ENCODE results near the gene RUNDC1.

RUNDC1 gene

DNA sequence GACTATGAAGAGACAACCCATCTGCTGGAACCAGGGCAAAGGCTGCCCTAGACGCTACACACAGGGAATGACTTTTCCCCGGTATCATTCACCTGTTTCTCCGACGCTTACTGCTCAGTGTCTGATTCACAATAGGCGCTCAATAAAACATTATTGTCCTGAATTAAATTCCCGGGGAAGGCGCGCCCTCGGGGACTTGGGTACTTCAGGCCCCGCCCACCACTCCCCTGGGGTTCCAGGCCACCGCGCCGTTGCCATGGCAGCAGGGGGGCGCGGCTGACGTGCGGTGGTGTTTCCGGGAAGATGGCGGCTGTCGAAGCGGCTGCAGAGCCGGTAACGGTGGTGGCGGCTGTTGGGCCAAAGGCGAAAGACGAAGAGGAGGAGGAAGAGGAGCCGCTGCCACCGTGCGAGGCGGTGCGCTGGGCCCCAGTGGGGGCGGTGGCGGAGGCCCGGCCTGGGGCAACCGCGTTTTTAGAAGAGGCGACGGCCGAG is at the start of gene RUNDC1:
RUNDC1 (plus strand) TSS at position 292 of the 492 bp plus-strand sequence; CDS start at position 304, 12 bp downstream.
- Histone ChIP-seq H3K9me2 (replicated peaks; ENCODE audit: insufficient read depth, low read length) (no peaks in the 10 kb centered on the region), H3F3A (ENCODE audit: insufficient read depth) (peaks cover 6% of the 10 kb centered on the region; the same call in 1 of the 2 replicates), H3K36me3 (ENCODE audit: low read length) (no peaks in the 10 kb centered on the region), H3K9ac (ENCODE audit: low read length) (peak within 1 kb of the TSS; percentile 85), H4K20me1 (ENCODE audit: low read depth, low read length) (no peaks in the 10 kb centered on the region), H3K4me2 (ENCODE audit: low read depth, low read length, poor library complexity, severe bottlenecking) (peak within 1 kb of the TSS; percentile 87), H3K27ac (ENCODE audit: low read depth, low read length) (peak within 1 kb of the TSS; percentile 77), H3K27me3 (ENCODE audit: low read length) (no peaks in the 10 kb centered on the region), H2AFZ (ENCODE audit: low read depth, low read length, severe bottlenecking) (peak within 1 kb of the TSS; percentile 67), H3K79me2 (ENCODE audit: insufficient read depth, low read length) (peaks cover 16% of the 10 kb centered on the region; the same call in 1 of the 2 replicates), H3K4me3 (ENCODE audit: insufficient read depth, low read length, poor library complexity, severe bottlenecking) (peak within 1 kb of the TSS; percentile 67), H3K9me3 (ENCODE audit: insufficient read depth, low read length) (no peaks in the 10 kb centered on the region)
- TF ChIP-seq EZH2phosphoT487 (conservative IDR thresholded peaks at IDR 0.05; ENCODE audit: low read length) = no peak
- TF ChIP-seq, protein P1, sequence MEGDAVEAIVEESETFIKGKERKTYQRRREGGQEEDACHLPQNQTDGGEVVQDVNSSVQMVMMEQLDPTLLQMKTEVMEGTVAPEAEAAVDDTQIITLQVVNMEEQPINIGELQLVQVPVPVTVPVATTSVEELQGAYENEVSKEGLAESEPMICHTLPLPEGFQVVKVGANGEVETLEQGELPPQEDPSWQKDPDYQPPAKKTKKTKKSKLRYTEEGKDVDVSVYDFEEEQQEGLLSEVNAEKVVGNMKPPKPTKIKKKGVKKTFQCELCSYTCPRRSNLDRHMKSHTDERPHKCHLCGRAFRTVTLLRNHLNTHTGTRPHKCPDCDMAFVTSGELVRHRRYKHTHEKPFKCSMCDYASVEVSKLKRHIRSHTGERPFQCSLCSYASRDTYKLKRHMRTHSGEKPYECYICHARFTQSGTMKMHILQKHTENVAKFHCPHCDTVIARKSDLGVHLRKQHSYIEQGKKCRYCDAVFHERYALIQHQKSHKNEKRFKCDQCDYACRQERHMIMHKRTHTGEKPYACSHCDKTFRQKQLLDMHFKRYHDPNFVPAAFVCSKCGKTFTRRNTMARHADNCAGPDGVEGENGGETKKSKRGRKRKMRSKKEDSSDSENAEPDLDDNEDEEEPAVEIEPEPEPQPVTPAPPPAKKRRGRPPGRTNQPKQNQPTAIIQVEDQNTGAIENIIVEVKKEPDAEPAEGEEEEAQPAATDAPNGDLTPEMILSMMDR (IDR thresholded peaks at IDR 0.05; ENCODE audit: insufficient read depth, low read length, poor library complexity, severe bottlenecking) = no peak

DNA sequence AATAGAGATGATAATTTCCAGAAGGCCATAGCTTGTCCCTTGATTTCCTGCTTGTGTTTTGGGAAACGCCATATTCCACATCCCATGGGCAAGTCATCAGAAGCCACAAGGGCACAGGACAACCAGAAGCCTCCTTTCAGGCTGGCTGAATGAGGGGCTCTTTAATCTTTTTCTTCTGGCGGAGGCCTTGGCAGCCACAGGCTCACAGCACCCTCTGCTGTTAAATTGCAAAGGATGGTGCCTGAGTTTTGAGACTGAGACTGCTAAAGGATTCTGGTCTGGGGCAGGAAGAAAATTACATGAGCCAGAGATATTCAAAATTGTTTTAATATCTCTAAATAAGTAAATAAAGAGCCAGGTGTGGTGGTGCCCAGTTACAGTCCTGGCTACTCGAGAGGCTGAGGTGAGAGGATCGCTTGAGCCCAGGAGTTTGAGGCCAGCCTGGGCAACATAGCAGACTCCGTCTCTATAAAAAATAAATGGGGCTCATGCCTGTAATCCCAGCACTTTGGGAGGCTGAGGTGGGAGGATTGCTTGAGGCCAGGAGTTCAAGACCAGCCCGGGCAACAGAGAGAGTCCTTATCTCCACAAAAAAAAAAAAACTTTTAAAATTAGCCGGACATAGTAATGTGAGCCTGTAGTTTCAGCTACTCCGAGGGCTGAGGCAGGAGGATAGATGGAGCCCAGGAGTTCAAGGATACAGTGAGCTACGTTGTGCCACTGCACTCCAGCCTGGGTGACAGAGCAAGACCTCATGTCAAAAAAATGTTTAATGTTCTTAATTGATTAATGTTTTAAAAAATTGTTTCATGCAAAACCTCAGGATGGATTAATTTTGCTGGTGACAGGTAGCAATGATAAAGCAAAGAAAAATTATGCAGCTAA is 42.4 kb upstream of the RUNDC1 start:
- H3K36me3 ChIP-seq (ENCODE audit: low read length) = no peaks in the 10 kb centered on the region
- H3K9me3 ChIP-seq (ENCODE audit: insufficient read depth, low read length) = no peaks in the 10 kb centered on the region
- H3K27ac ChIP-seq (ENCODE audit: low read depth, low read length) = no peak overlapping the region
- H3F3A ChIP-seq (ENCODE audit: insufficient read depth) = no peaks in the 10 kb centered on the region
- no peaks in the 10 kb centered on the region for H3K9me2 ChIP-seq (replicated peaks; ENCODE audit: insufficient read depth, low read length)
- H2AFZ ChIP-seq (ENCODE audit: low read depth, low read length, severe bottlenecking) = no peak overlapping the region
- H4K20me1 ChIP-seq (ENCODE audit: low read depth, low read length) = no peaks in the 10 kb centered on the region
- no peaks in the 10 kb centered on the region for H3K79me2 ChIP-seq (ENCODE audit: insufficient read depth, low read length)
- H3K4me3 ChIP-seq (ENCODE audit: insufficient read depth, low read length, poor library complexity, severe bottlenecking) = no peak overlapping the region
- no peak overlapping the region for H3K4me2 ChIP-seq (ENCODE audit: low read depth, low read length, poor library complexity, severe bottlenecking)
- TF ChIP-seq, protein P1 (IDR thresholded peaks at IDR 0.05; ENCODE audit: insufficient read depth, low read length, poor library complexity, severe bottlenecking) = peak; percentile 42
- no peak for TF ChIP-seq EZH2phosphoT487 (conservative IDR thresholded peaks at IDR 0.05; ENCODE audit: low read length)
- no peak overlapping the region for H3K9ac ChIP-seq (ENCODE audit: low read length)
- H3K27me3 ChIP-seq (ENCODE audit: low read length) = no peaks in the 10 kb centered on the region

DNA sequence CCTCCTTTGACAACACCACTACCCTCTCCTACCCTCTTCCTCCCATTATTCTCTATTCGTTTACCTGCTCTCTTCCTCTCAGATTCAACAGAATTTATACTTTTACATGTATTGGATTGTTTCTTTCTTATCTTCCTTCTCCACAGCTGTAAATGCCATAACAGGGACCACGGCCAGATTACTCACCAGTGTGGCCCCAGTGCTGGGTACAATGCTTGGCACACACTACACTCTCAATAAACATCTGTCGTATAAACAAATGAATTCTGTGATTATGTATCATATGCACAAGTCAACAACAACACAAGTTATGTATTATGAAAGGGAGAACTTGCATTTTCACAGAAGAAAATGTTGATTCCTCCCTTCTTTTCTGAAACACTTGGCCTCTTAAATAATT is 36.2 kb upstream of the RUNDC1 start:
- Histone ChIP-seq H3K36me3 (ENCODE audit: low read length) (no peaks in the 10 kb centered on the region), H3F3A (ENCODE audit: insufficient read depth) (no peaks in the 10 kb centered on the region), H3K9ac (ENCODE audit: low read length) (no peak overlapping the region), H4K20me1 (ENCODE audit: low read depth, low read length) (no peaks in the 10 kb centered on the region), H3K9me3 (ENCODE audit: insufficient read depth, low read length) (no peaks in the 10 kb centered on the region), H3K27ac (ENCODE audit: low read depth, low read length) (no peak overlapping the region), H3K4me3 (ENCODE audit: insufficient read depth, low read length, poor library complexity, severe bottlenecking) (no peak overlapping the region), H3K9me2 (replicated peaks; ENCODE audit: insufficient read depth, low read length) (no peaks in the 10 kb centered on the region), H3K27me3 (ENCODE audit: low read length) (no peaks in the 10 kb centered on the region), H2AFZ (ENCODE audit: low read depth, low read length, severe bottlenecking) (no peak overlapping the region), H3K79me2 (ENCODE audit: insufficient read depth, low read length) (no peaks in the 10 kb centered on the region), H3K4me2 (ENCODE audit: low read depth, low read length, poor library complexity, severe bottlenecking) (no peak overlapping the region)
- TF ChIP-seq EZH2phosphoT487 (conservative IDR thresholded peaks at IDR 0.05; ENCODE audit: low read length) = no peak
- TF ChIP-seq, protein P1 (IDR thresholded peaks at IDR 0.05; ENCODE audit: insufficient read depth, low read length, poor library complexity, severe bottlenecking) = no peak

Data from SU-DHL-6 (cell line).